G401.6 (cell line): ENCODE results near the gene HMOX1.
"Not testable (repeated sequence)": the region's sequence is repeated elsewhere in the genome, so short reads cannot be mapped to it uniquely, and the experiment has no call there.

ENCODE experiments used
- FAIRE-seq: peaks from 2 replicates; lab custom pipeline; 2012; peaks lifted over from hg19 to GRCh38; lab: Jason Lieb, UNC

The HMOX1 gene

GRCh38 chr22:35436421-35436820, 55.5 kb downstream of the HMOX1 start:
- no peak for FAIRE-seq

GRCh38 chr22:35437049-35437448, 56.2 kb downstream of the HMOX1 start:
- no peak for FAIRE-seq

GRCh38 chr22:35438673-35439364, 57.9 kb downstream of the HMOX1 start:
- FAIRE-seq: not testable (repeated sequence)

- no peak for FAIRE-seq
Observed at GRCh38 chr22:35439365-35439717, 58.4 kb downstream of the HMOX1 start.

- FAIRE-seq: no peak
Observed at GRCh38 chr22:35440129-35440528, 59.2 kb downstream of the HMOX1 start.

GRCh38 chr22:35441489-35442100, 60.7 kb downstream of the HMOX1 start:
- FAIRE-seq: no peak

- FAIRE-seq: no peak
Observed at GRCh38 chr22:35442471-35442870, 61.6 kb downstream of the HMOX1 start.

GRCh38 chr22:35443338-35443737, 62.4 kb downstream of the HMOX1 start:
- FAIRE-seq: no peak
